Peyer's patch (tissue), 4 donors: ENCODE data around the gene CNTN4. TPM values are rescaled to one million over a fixed set of nuclear protein-coding genes. Genes with fewer than 3 reads are reported as not detected.
A peak's percentile ranks its signal among the peaks of the same experiment; 100 is the strongest.

Source experiments
- DNase-seq, 3 donors: peaks; one replicate each; pipeline ENCODE4 v3.0.0-alpha.2; 2017 to 2019
- H3K27ac ChIP-seq, 4 donors: fragments of 200-600 bp; sonication (generic); one replicate each; pipeline ENCODE4 v1.5.1; 2016 to 2019
- H3K27me3 ChIP-seq, 2 donors: fragments of 200-600 bp; sonication (generic); one replicate each; pipeline ENCODE4 v1.5.1; 2019
- H3K36me3 ChIP-seq, 3 donors: fragments of 200-600 bp; sonication (generic); one replicate each; pipeline ENCODE4 v1.5.1; 2016 to 2019
- H3K4me1 ChIP-seq, 4 donors: fragments of 200-600 bp; sonication (generic); one replicate each; pipeline ENCODE4 v1.5.1; 2016 to 2019
- H3K4me3 ChIP-seq, 4 donors: fragments of 200-600 bp; sonication (generic); 1 replicate in 3 of 4; 2 replicates in 1 of 4; pipeline ENCODE4 v1.5.1; 2016 to 2019; ENCODE audit warnings: mild to moderate bottlenecking in 1 of 4
- H3K9me3 ChIP-seq, 4 donors: fragments of 200-600 bp; sonication (generic); one replicate each; pipeline ENCODE4 v1.5.1; 2016 to 2019; ENCODE audit warnings: mild to moderate bottlenecking in 1 of 4
- POLR2A ChIP-seq, 2 donors: fragments of 450-650 bp; IDR thresholded peaks; one replicate each; pipeline ENCODE4 v1.5.1; 2017; ENCODE audit warnings: antibody characterized with exemption in 2 of 2, mild to moderate bottlenecking in 2 of 2, moderate library complexity in 2 of 2
- total RNA-seq, 4 donors: library from RNA; depleted of rRNA; stranded (reverse); fragments of >200 nt; gene quantifications; one replicate each; pipeline ENCODE4 v1.1.0, GENCODE V29; 2016
- TF ChIP-seq, protein P1 (sequence below), 6 experiments: fragments of 450-650 bp in 4 of 6; fragments of 200-600 bp in 2 of 6; sonication (generic) in 1 of 6; IDR thresholded peaks; one replicate each; pipeline ENCODE4 v1.5.1; 2017 to 2019; ENCODE audit warnings: antibody characterized with exemption in 6 of 6, mild to moderate bottlenecking in 3 of 6, moderate library complexity in 1 of 6

The CNTN4 gene
- total RNA-seq, 4 donors from 2014 or later: 5.4 to 31.1 (median 19.9) TPM

DNA sequence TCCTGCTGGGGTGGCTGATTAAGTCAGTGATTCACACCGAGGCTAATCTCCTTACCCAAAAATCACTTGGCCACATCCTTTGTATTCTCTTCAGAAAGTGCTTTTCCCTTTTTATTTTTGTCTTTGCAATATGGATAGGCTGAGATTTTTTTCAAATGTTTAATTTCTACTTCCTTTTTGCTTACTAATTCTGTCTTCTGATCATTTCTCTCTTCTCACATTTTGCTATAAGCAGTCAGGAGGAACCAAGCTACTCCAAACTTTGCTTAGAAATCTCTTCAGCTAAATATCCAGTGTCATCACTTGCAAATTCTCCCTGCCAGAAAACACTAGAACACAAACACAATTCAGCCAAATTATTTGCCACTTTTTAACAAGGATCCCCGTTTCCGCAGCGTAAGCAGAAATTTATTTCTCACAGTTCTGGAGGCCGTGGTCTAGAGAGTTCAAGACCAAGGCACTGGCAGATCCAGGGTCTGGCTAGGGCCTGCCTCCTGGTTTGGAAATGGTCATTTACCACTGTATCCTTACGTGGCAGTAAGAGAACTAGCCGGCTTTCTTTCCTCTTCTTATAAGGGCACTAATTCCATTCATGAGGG lies 906.6 kb downstream of the CNTN4 start:
- no peak for TF ChIP-seq POLR2A (IDR thresholded peaks at IDR 0.05)
- TF ChIP-seq, protein P1, sequence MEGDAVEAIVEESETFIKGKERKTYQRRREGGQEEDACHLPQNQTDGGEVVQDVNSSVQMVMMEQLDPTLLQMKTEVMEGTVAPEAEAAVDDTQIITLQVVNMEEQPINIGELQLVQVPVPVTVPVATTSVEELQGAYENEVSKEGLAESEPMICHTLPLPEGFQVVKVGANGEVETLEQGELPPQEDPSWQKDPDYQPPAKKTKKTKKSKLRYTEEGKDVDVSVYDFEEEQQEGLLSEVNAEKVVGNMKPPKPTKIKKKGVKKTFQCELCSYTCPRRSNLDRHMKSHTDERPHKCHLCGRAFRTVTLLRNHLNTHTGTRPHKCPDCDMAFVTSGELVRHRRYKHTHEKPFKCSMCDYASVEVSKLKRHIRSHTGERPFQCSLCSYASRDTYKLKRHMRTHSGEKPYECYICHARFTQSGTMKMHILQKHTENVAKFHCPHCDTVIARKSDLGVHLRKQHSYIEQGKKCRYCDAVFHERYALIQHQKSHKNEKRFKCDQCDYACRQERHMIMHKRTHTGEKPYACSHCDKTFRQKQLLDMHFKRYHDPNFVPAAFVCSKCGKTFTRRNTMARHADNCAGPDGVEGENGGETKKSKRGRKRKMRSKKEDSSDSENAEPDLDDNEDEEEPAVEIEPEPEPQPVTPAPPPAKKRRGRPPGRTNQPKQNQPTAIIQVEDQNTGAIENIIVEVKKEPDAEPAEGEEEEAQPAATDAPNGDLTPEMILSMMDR (IDR thresholded peaks at IDR 0.05): no peak
- Histone ChIP-seq H3K36me3 (no peaks in the 10 kb centered on the region), H3K4me1 (no peaks in the 10 kb centered on the region)

DNA sequence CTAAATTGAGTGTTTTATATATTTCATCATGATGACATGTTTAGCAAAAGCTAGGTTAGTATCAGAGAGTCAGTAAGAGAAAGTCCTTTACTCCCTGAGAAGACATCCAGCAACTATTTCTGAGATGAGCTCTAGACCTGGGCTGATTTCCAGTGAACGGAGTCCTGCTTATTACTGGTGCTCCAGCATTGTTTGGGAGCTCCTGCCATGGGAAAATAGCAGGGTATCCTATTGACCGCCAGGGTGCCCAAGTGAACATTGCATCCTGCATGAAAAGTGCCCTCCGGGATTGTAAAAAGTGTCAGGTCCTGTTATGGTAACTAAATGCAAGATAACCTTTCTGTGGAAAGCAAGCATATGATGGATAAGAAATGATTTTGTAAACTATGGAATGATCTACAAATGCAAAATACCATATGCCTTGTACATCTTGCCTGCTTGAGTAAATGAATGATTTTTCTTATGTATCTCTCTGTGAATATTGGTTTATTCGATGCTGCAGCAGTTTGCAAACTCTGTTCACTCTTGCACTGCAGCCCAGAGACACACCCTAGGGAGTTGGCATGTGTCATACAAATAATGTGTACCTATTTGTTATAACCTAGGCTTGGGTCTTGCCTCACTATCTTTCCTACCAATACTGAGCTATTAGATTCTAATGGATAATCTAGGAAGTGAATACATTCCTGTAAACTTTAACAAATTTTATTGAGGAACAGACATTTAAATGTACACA lies 914.8 kb downstream of the CNTN4 start:
- TF ChIP-seq, protein P1 (IDR thresholded peaks at IDR 0.05): no peak
- TF ChIP-seq POLR2A (IDR thresholded peaks at IDR 0.05): no peak
- Histone ChIP-seq H3K9me3 (no peaks in the 10 kb centered on the region), H3K27ac (no peak overlapping the region), H3K4me3 (no peak overlapping the region), H3K4me1 (no peaks in the 10 kb centered on the region), H3K36me3 (no peaks in the 10 kb centered on the region), H3K27me3 (no peaks in the 10 kb centered on the region)
- no peak for DNase-seq

More for the DNA sequence above, 906.6 kb downstream of the CNTN4 start:
- DNase-seq: no peak
- no peak overlapping the region for H3K27ac ChIP-seq
- H3K9me3 ChIP-seq: no peaks in the 10 kb centered on the region
- H3K4me3 ChIP-seq: no peak overlapping the region
- H3K27me3 ChIP-seq: no peaks in the 10 kb centered on the region

DNA sequence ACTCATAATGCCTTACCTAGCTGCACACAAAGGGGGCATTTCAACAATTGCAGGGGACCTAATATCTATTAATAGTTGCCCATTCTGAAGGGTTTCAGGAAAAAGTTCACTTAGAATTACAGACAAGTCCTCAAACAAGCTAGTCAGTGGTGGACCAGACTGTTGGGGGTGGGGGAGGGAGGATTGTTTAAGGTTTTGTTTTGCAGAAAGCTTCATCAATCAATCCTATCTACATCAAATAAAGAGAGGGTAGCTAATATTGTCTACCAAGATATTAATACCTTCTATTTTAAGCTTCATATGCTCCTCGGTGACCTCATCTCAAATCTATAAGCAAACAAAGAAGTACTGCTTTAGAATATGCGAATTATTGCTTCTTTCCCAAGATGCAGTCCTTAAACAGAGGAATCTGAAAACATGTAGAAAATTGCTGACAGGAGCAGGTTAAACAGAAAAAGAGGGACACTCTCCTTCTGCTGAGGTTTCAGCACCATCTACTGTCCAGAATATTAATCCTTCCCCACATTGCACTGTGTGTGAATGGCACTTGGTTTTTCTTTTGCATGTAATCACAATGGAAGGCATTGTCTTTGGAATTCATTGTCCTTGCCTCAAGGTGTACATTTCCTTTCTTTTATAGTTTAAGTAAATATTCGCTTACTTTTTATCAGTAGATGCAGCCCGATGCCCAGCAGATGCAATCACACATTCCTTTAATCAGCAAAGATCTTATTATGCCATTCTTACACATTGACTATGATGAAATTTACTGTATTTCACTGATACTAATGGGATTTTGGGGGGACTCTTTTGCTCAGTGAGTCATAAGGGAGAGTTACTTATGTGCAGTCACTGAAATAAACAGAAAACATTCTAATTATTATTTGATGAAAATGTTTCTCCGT lies 916.8 kb downstream of the CNTN4 start:
- no peak overlapping the region for H3K4me3 ChIP-seq
- DNase-seq: no peak
- no peaks in the 10 kb centered on the region for H3K36me3 ChIP-seq
- H3K4me1 ChIP-seq: no peaks in the 10 kb centered on the region
- no peaks in the 10 kb centered on the region for H3K9me3 ChIP-seq
- TF ChIP-seq, protein P1 (IDR thresholded peaks at IDR 0.05): peak in 4 of 6 experiments; percentile 25 to 66 (median 62)
- no peak for TF ChIP-seq POLR2A (IDR thresholded peaks at IDR 0.05)
- H3K27me3 ChIP-seq: no peaks in the 10 kb centered on the region
- no peak overlapping the region for H3K27ac ChIP-seq

DNA sequence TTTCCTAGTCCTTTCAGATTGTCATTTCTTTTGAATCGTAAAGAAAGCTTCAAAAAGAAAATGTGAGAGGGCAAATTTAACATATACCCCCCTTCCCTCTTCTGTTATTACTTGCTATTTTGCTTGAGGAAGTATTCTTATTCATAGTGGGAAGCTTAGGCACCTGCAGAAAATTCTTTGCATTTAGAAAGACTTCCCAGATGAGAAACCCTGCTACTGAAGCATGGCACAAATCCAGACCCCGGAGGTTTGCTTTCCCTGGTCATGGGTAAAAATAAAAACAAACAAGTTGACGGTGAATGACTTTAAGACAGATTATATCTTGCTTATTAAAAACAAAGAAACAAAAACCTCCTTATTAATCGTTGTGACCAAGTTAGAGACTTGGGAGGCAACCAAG lies 917.6 kb downstream of the CNTN4 start:
- no peaks in the 10 kb centered on the region for H3K4me1 ChIP-seq
- no peaks in the 10 kb centered on the region for H3K9me3 ChIP-seq
- no peak for DNase-seq
- H3K4me3 ChIP-seq: no peak overlapping the region
- H3K36me3 ChIP-seq: no peaks in the 10 kb centered on the region
- H3K27ac ChIP-seq: no peak overlapping the region
- H3K27me3 ChIP-seq: no peaks in the 10 kb centered on the region
- TF ChIP-seq, protein P1 (IDR thresholded peaks at IDR 0.05): no peak
- no peak for TF ChIP-seq POLR2A (IDR thresholded peaks at IDR 0.05)

DNA sequence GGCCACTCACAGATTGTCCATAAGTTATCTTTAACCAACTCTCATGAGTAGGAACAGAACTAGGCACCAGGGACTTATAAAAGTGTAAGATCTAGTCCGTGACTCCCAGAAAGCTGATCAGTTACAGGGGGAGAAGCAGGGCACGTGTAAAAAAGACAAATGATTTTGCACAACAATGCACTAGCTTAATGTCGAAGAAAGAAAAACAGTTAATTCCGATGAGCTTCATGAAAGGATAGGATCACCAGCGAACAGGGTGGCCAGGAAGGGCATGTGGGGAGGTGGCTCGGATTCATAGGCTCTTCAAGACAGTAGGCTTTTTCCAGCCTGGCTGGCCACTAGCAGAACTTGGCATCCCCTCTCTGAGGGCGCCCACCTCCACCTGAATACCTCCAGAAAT lies 921.5 kb downstream of the CNTN4 start:
- H3K27ac ChIP-seq: no peak overlapping the region
- H3K36me3 ChIP-seq: no peaks in the 10 kb centered on the region
- TF ChIP-seq, protein P1 (IDR thresholded peaks at IDR 0.05): no peak
- no peak for TF ChIP-seq POLR2A (IDR thresholded peaks at IDR 0.05)
- no peak for DNase-seq
- no peaks in the 10 kb centered on the region for H3K9me3 ChIP-seq
- H3K27me3 ChIP-seq: no peaks in the 10 kb centered on the region
- no peak overlapping the region for H3K4me3 ChIP-seq
- H3K4me1 ChIP-seq: no peaks in the 10 kb centered on the region
